Measurements from ENCODE around the gene LRRC8E.

GRCh38 chr19:7847664-7848063, 40.6 kb upstream of the LRRC8E start:
- TF ChIP-seq POLR2A (IDR thresholded peaks at IDR 0.05) (no peak), CTCF (IDR thresholded peaks at IDR 0.05) (no peak)

Measured in body of pancreas (tissue), 4 donors.